Endothelial cell (in vitro differentiated cells): Measurements from ENCODE around the gene TBC1D1. TPM values are rescaled to one million over a fixed set of nuclear protein-coding genes. Genes with fewer than 3 reads are reported as not detected.

Experiments
- DNase-seq: peaks from one replicate; pipeline ENCODE4 v3.0.0; 2021; ENCODE audit warnings: low spot score
- H3K27ac Mint-ChIP-seq: one replicate; pipeline ENCODE4 v1.8.0; 2021; ENCODE audit warnings: mixed read lengths, inconsistent platforms; ENCODE audit not compliant: unreplicated experiment
- H3K27me3 Mint-ChIP-seq: one replicate; pipeline ENCODE4 v1.8.0; 2021; ENCODE audit warnings: mild to moderate bottlenecking, moderate library complexity, mixed read lengths, inconsistent platforms; ENCODE audit not compliant: unreplicated experiment
- H3K36me3 Mint-ChIP-seq: one replicate; pipeline ENCODE4 v1.8.0; 2021; ENCODE audit warnings: mild to moderate bottlenecking, low read depth, mixed read lengths, inconsistent platforms; ENCODE audit not compliant: unreplicated experiment
- H3K4me1 Mint-ChIP-seq: one replicate; pipeline ENCODE4 v1.8.0; 2021; ENCODE audit warnings: mild to moderate bottlenecking, mixed read lengths, inconsistent platforms; ENCODE audit not compliant: unreplicated experiment
- H3K4me3 Mint-ChIP-seq: one replicate; pipeline ENCODE4 v1.8.0; 2021; ENCODE audit warnings: mild to moderate bottlenecking, mixed read lengths, inconsistent platforms; ENCODE audit not compliant: unreplicated experiment
- H3K9me3 Mint-ChIP-seq: one replicate; pipeline ENCODE4 v1.8.0; 2021; ENCODE audit warnings: mixed read lengths, inconsistent platforms; ENCODE audit not compliant: unreplicated experiment
- total RNA-seq: library from RNA; stranded (reverse); fragmentation: NEBNext Ultra II Directional; extraction: Animal tissue kit (Norgen Biotek cat#: 25700); gene quantifications from one replicate; pipeline ENCODE4 v1.2.1, GENCODE V29; 2021; ENCODE audit not compliant: unreplicated experiment
- TF ChIP-seq, protein P1 (sequence below): fragments of 200-600 bp; sonication (generic); IDR thresholded peaks from one replicate; pipeline ENCODE4 v1.5.0; 2021; ENCODE audit warnings: antibody characterized with exemption; ENCODE audit not compliant: unreplicated experiment

TBC1D1 gene
- total RNA-seq, 1 donor from 2014 or later = 139 TPM

DNA sequence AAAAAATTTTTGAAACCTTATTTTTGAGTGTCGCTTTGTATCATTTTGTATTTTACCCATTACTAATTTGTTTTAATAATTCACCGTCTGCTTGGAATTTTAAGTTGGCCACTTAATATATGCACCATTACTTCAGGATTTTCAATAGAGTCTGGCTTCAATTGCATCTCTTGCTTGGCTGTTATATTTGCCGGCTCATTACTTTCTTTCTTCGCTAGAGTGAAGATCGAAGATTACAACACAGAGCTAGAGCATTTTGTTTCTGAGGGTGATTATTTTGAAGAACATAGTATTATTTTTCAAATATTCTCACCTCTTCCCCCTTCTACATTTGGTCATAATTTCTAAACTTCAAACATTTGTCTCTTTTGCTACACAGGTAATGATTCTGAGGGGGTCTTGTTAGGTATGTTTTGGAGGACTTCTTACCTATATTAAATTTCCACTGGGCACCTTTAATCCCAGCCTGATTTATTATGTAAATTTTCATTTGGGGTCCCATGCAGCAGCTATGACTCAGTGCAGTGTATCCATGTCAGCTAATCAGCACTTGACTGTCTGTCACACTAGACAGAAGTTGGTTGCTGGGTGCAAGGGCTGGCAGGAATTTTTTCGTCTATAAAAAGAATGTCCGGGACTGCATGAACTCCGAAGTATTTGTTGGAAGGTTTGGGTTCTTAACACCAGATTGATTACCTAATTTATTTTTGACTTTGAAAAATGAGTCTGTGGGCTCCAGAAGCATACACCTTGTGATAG lies 18.6 kb downstream of the TBC1D1 start:
- Mint-ChIP-seq H3K36me3 (no peaks in the 10 kb centered on the region), H3K27me3 (no peaks in the 10 kb centered on the region), H3K4me1 (no peaks in the 10 kb centered on the region), H3K27ac (no peak overlapping the region), H3K4me3 (no peak overlapping the region), H3K9me3 (no peaks in the 10 kb centered on the region)
- TF ChIP-seq, protein P1, sequence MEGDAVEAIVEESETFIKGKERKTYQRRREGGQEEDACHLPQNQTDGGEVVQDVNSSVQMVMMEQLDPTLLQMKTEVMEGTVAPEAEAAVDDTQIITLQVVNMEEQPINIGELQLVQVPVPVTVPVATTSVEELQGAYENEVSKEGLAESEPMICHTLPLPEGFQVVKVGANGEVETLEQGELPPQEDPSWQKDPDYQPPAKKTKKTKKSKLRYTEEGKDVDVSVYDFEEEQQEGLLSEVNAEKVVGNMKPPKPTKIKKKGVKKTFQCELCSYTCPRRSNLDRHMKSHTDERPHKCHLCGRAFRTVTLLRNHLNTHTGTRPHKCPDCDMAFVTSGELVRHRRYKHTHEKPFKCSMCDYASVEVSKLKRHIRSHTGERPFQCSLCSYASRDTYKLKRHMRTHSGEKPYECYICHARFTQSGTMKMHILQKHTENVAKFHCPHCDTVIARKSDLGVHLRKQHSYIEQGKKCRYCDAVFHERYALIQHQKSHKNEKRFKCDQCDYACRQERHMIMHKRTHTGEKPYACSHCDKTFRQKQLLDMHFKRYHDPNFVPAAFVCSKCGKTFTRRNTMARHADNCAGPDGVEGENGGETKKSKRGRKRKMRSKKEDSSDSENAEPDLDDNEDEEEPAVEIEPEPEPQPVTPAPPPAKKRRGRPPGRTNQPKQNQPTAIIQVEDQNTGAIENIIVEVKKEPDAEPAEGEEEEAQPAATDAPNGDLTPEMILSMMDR = no peak
- no peak for DNase-seq

- H3K4me3 Mint-ChIP-seq = no peak overlapping the region
- no peaks in the 10 kb centered on the region for H3K36me3 Mint-ChIP-seq
- no peaks in the 10 kb centered on the region for H3K9me3 Mint-ChIP-seq
- no peak overlapping the region for H3K27ac Mint-ChIP-seq
- H3K4me1 Mint-ChIP-seq = no peaks in the 10 kb centered on the region
- no peak for DNase-seq
- H3K27me3 Mint-ChIP-seq = no peaks in the 10 kb centered on the region
- TF ChIP-seq, protein P1 = no peak
Observed at GRCh38 chr4:37910091-37910486, 19.2 kb downstream of the TBC1D1 start.

DNA sequence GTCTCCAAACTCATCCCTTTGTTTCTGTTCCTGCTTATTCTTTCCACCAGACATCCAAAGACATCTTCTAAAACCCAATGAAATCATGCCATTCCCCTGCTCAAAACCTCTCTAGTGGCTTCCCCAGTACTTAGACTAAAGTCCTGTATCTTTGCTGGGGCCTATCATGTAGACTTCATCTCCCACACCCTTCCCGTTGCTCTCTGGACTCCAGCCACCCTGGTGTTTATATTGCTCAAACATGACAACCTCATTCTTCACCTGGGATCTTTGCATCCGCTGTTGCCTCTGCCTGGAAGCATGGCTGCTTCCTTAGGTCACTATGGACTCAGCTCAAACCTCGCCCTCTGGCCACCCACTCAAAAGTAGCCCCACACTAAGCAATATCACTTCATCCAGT lies 23.7 kb downstream of the TBC1D1 start:
- Mint-ChIP-seq H3K27ac (no peak overlapping the region), H3K9me3 (no peaks in the 10 kb centered on the region), H3K36me3 (no peaks in the 10 kb centered on the region), H3K27me3 (no peaks in the 10 kb centered on the region), H3K4me3 (no peak overlapping the region), H3K4me1 (no peaks in the 10 kb centered on the region)
- DNase-seq = no peak
- TF ChIP-seq, protein P1 = no peak

DNA sequence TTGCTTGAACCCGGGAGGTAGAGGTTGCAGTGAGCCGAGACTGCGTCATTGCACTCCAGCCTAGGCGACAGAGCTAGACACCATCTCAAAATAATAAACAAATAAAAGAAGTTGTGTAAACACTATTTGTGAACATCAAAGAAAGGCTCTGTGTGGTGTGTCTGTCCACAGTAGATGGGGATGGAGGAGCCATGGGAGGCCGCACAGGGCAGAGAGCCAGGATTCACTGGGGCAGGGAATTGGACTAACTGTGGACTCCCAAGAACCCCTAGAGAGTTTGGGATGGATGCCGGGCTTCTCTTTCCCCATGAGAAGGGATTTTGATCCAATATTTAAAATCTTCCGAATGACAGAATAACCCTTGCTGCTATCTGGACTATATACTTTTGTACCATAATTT lies 26.5 kb downstream of the TBC1D1 start:
- Mint-ChIP-seq H3K27ac (no peak overlapping the region), H3K4me1 (no peaks in the 10 kb centered on the region), H3K36me3 (no peaks in the 10 kb centered on the region), H3K9me3 (no peaks in the 10 kb centered on the region), H3K4me3 (no peak overlapping the region), H3K27me3 (no peaks in the 10 kb centered on the region)
- no peak for DNase-seq
- TF ChIP-seq, protein P1 = no peak

DNA sequence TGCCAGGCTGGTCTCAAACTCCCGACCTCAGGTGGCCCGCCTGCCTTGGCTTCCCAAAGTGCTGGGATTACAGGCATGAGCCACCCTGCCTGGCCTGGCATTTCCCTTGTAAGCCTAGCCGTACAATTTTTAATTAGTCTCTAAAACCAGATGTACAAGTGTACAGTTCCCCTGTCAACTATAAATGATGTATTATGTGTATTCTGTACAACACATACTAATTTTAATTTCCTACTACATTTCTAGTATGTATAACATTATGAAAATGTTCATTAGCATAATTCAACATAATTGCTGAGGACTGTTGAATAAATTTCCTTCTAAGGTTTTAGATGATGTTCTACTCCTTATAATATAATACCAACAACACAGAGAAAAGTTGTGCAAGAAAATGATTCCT lies 27.8 kb downstream of the TBC1D1 start:
- no peaks in the 10 kb centered on the region for H3K9me3 Mint-ChIP-seq
- H3K27ac Mint-ChIP-seq = no peak overlapping the region
- TF ChIP-seq, protein P1 = no peak
- no peak overlapping the region for H3K4me3 Mint-ChIP-seq
- no peak for DNase-seq
- H3K36me3 Mint-ChIP-seq = no peaks in the 10 kb centered on the region
- H3K4me1 Mint-ChIP-seq = no peaks in the 10 kb centered on the region
- H3K27me3 Mint-ChIP-seq = no peaks in the 10 kb centered on the region
